Left ventricle myocardium inferior (tissue), 1 donor: ENCODE measurements around the gene IRF8. TPM values are rescaled to one million over a fixed set of nuclear protein-coding genes. Genes with fewer than 3 reads are reported as not detected.

Experiments
- DNase-seq: peaks from one replicate; pipeline ENCODE4 v3.0.0-alpha.2; 2020
- H3K27ac ChIP-seq: fragments of 200-600 bp; replicated peaks from 2 replicates; pipeline ENCODE4 v1.8.0; 2021
- H3K27me3 ChIP-seq: fragments of 200-600 bp; 2 replicates; pipeline ENCODE4 v1.8.0; 2021; ENCODE audit warnings: low read depth
- H3K36me3 ChIP-seq: fragments of 200-600 bp; 2 replicates; pipeline ENCODE4 v1.8.0; 2021
- H3K4me1 ChIP-seq: fragments of 200-600 bp; 2 replicates; pipeline ENCODE4 v1.8.0; 2021
- H3K4me3 ChIP-seq: fragments of 200-600 bp; 2 replicates; pipeline ENCODE4 v1.8.0; 2021; ENCODE audit warnings: mild to moderate bottlenecking, moderate library complexity
- H3K9me3 ChIP-seq: fragments of 200-600 bp; replicated peaks from 2 replicates; pipeline ENCODE4 v1.8.0; 2021
- intact Hi-C: fragments of 100-400 bp; cut with micrococcal nuclease; formaldehyde crosslinking; loops from one replicate; pipeline ENCODE4 v1.11.0; 2022
- total RNA-seq: library from RNA; stranded (reverse); fragmentation: NEBNext Ultra II Directional; extraction: Animal tissue kit (Norgen Biotek cat#: 25700); gene quantifications from one replicate; pipeline ENCODE4 v1.2.1, GENCODE V29; 2021
- TF ChIP-seq, protein P1 (sequence below): fragments of 200-600 bp; IDR thresholded peaks from 2 replicates; pipeline ENCODE4 v1.8.0; 2021; ENCODE audit warnings: antibody characterized with exemption, mild to moderate bottlenecking, borderline replicate concordance
- donor health status: DM: no; HTN: yes; CAD: no; lungs with severe emphysema.

The IRF8 gene
- total RNA-seq, 1 donor from 2014 or later = 2.7 TPM

DNA sequence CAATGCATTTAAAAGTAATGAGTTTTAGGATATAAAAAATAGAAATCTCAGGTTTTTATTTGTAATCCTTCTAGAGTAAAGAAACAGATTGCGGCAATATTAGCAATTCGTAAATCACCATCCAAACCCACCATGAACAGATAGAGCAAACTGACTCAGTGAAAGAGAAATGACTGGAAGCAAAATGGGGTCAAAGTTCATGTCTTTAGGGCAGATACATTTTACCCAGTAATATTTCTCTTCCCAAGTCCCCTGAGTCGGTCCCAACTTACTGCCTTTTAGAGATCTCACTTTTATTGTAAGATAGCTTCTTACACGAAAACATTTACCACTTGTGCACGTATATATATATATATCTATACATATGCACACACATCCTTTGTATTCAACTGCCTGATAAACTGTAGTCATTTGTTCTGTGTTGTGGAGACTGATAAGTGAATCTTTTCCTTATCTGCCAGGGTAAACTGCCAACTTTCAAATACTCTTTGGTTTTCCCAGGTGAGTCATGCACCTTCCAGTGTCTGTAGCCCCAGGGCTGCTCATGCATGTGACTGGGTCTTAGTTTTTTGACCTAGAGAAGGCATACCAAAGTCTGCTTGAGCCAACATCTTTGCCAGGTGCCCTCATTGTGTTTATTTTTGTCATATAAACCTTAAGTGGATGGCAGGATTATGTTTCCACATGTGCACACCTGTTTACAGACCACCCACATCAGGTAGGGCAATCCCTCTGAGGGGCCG is 7.8 kb upstream of the IRF8 start:
- intact Hi-C loops = no loop called here
- no peak overlapping the region for H3K27ac ChIP-seq
- no peaks in the 10 kb centered on the region for H3K36me3 ChIP-seq
- peaks cover 83% of the 10 kb centered on the region for H3K27me3 ChIP-seq
- no peaks in the 10 kb centered on the region for H3K9me3 ChIP-seq
- no peak for DNase-seq
- H3K4me1 ChIP-seq = peaks cover 5% of the 10 kb centered on the region
- TF ChIP-seq, protein P1, sequence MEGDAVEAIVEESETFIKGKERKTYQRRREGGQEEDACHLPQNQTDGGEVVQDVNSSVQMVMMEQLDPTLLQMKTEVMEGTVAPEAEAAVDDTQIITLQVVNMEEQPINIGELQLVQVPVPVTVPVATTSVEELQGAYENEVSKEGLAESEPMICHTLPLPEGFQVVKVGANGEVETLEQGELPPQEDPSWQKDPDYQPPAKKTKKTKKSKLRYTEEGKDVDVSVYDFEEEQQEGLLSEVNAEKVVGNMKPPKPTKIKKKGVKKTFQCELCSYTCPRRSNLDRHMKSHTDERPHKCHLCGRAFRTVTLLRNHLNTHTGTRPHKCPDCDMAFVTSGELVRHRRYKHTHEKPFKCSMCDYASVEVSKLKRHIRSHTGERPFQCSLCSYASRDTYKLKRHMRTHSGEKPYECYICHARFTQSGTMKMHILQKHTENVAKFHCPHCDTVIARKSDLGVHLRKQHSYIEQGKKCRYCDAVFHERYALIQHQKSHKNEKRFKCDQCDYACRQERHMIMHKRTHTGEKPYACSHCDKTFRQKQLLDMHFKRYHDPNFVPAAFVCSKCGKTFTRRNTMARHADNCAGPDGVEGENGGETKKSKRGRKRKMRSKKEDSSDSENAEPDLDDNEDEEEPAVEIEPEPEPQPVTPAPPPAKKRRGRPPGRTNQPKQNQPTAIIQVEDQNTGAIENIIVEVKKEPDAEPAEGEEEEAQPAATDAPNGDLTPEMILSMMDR = no peak
- H3K4me3 ChIP-seq = no peak overlapping the region

- peaks cover 5% of the 10 kb centered on the region for H3K4me1 ChIP-seq
- intact Hi-C loops = no loop called here
- no peaks in the 10 kb centered on the region for H3K36me3 ChIP-seq
- peaks cover 83% of the 10 kb centered on the region for H3K27me3 ChIP-seq
- TF ChIP-seq, protein P1 = no peak
- H3K27ac ChIP-seq = no peak overlapping the region
- H3K4me3 ChIP-seq = no peak overlapping the region
- no peaks in the 10 kb centered on the region for H3K9me3 ChIP-seq
- no peak for DNase-seq
Measured at GRCh38 chr16:85891776-85892166, 7.2 kb upstream of the IRF8 start.

- Histone ChIP-seq H3K4me1 (peaks cover 5% of the 10 kb centered on the region), H3K9me3 (no peaks in the 10 kb centered on the region), H3K4me3 (no peak overlapping the region), H3K27ac (no peak overlapping the region), H3K36me3 (no peaks in the 10 kb centered on the region), H3K27me3 (peaks cover 82% of the 10 kb centered on the region)
- DNase-seq = no peak
- TF ChIP-seq, protein P1 = no peak
- intact Hi-C loops = no loop called here
Measured at GRCh38 chr16:85892760-85893159, 6.2 kb upstream of the IRF8 start.

DNA sequence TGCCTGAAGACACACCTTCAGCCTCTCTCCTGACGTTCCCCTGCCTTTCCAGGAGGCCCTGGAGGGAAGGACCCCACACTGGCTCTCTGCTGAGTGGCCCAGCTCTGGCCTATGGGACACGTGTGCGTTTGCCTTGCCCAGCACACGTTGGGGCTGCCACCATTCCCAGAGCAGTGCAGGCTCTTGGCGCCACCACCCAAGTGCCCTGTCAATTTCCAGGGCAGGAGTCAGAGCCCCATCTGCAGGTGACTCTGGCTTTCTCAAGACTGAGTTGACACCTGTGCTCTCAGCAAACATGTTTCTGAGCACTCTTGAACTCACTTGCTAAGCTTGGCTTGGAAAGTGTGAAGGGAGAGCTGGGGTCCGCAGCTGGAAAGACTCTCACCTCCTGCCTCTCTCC is 4.7 kb upstream of the IRF8 start:
- Histone ChIP-seq H3K27ac (no peak overlapping the region), H3K4me3 (no peak overlapping the region), H3K9me3 (no peaks in the 10 kb centered on the region), H3K4me1 (peaks cover 16% of the 10 kb centered on the region), H3K27me3 (peaks cover 83% of the 10 kb centered on the region), H3K36me3 (no peaks in the 10 kb centered on the region)
- intact Hi-C loops = no loop called here
- TF ChIP-seq, protein P1 = no peak
- no peak for DNase-seq

GRCh38 chr16:85897382-85897781 is 1.6 kb upstream of the IRF8 start:
- intact Hi-C loops = no loop called here
- H3K27ac ChIP-seq = no peak overlapping the region
- DNase-seq = no peak
- no peaks in the 10 kb centered on the region for H3K36me3 ChIP-seq
- H3K4me3 ChIP-seq = no peak overlapping the region
- peaks cover 16% of the 10 kb centered on the region for H3K4me1 ChIP-seq
- TF ChIP-seq, protein P1 = no peak
- H3K27me3 ChIP-seq = peaks cover 92% of the 10 kb centered on the region
- no peaks in the 10 kb centered on the region for H3K9me3 ChIP-seq
